Lower leg skin (tissue), 4 donors: Measurements from ENCODE around the gene EVA1A. TPM values are rescaled to one million over a fixed set of nuclear protein-coding genes. Genes with fewer than 3 reads are reported as not detected.

ENCODE experiments used
- DNase-seq, 2 donors: peaks; one replicate each; pipeline ENCODE4 v3.0.0-alpha.2; 2019; ENCODE audit warnings: low spot score in 2 of 2
- H3K4me3 ChIP-seq: fragments of 200-600 bp; sonication (generic); 2 replicates; pipeline ENCODE4 v1.5.1; 2017; ENCODE audit warnings: mild to moderate bottlenecking, low read depth; ENCODE audit not compliant: poor library complexity, severe bottlenecking
- CTCF ChIP-seq, 3 donors: fragments of 450-650 bp; IDR thresholded peaks; one replicate each; pipeline ENCODE4 v1.5.1; 2016; ENCODE audit warnings: antibody characterized with exemption in 3 of 3, mild to moderate bottlenecking in 3 of 3, moderate library complexity in 2 of 3
- POLR2A ChIP-seq, 2 donors: fragments of 450-650 bp; IDR thresholded peaks; one replicate each; pipeline ENCODE4 v1.6.1; 2016 to 2017; ENCODE audit warnings: antibody characterized with exemption in 2 of 2, mild to moderate bottlenecking in 1 of 2, moderate library complexity in 1 of 2
- WGBS, 2 donors: methylation state at CpG; one replicate each; pipeline ENCODE4 v1.1.5; 2018; 5-methylcytosine and 5-hydroxymethylcytosine counted together
- intact Hi-C: fragments of 100-400 bp; cut with DNase I; formaldehyde crosslinking; loops from one replicate; pipeline ENCODE4 v1.15.0; 2023; ENCODE audit warnings: low total_unique reads
- total RNA-seq, 4 donors: library from RNA; depleted of rRNA; stranded (reverse); fragments of >200 nt; gene quantifications; one replicate each; pipeline ENCODE4 v1.1.0, GENCODE V29; 2016

The EVA1A gene
- total RNA-seq, 4 donors from 2014 or later = 6.6 to 12.9 (median 9.1) TPM

DNA sequence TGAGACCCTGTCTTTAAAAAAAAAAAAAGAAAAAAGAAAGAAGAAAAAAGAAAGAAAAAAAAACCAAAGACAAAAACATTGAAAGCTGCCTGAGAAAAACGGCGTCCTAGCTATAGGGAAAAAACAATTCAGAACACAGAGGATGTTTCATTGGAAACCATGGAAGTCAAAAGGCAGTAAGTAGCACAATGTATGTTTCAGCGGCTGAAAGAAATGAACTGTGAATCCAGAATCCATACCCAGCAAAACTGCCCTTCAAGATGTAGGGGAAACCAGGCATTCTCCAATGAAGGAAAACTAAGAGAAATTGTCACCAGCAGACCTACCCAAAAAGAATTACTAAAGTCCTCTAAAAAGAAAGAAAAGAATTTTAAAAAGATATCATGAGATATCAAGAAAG lies 27.6 kb downstream of the EVA1A start:
- WGBS, 2 donors = 84 to 92% methylated on average over 3 of the region's 3 CpGs
- TF ChIP-seq POLR2A (IDR thresholded peaks at IDR 0.05) (no peak), CTCF (IDR thresholded peaks at IDR 0.05) (no peak)
- DNase-seq = no peak
- no peak overlapping the region for H3K4me3 ChIP-seq
- intact Hi-C loops = no loop called here

- DNase-seq = no peak
Observed at GRCh38 chr2:75532488-75532887, 28.3 kb downstream of the EVA1A start.

DNA sequence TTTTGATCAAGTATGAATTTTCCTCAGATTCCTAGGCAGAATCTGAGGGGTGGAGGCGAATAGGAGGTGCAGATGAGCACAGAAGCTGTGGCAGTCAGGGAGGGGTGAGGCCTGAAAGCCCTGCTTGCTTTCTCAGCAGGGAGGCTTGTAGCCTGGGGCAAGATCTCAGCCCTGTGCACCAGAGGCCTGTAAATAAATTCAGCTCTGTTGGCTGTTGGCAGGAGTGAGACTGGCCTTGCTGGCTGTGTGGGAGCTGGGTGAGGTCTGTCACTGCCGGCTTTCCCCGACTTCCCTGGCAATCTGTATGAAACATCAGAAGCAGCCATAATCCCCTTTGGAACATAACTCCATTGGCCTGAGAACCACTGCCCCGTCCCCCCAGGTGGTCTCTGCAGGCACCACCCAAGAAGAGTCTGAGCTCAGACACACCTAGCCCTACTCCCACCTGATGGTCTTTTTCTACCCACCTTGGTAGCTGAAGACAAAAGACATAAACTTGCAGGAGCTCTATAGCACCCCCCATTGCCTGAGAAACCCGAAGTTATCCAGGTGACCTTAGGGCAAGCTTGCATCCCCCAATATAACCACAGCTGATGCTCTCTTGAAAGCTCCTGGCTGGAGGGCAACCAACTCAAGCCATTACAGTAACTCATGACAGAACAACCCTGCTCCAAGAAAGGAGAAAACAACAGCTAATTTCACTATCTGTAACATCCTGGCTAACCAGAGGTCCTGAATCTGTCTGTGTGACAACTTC lies 32.3 kb downstream of the EVA1A start:
- TF ChIP-seq POLR2A (IDR thresholded peaks at IDR 0.05) = no peak
- no peak for TF ChIP-seq CTCF (IDR thresholded peaks at IDR 0.05)
- 54 to 57% methylated on average over 5 of the region's 5 CpGs for WGBS, 2 donors
- intact Hi-C loops = no loop called here
- DNase-seq = no peak
- H3K4me3 ChIP-seq = no peak overlapping the region

More at GRCh38 chr2:75532488-75532887, 28.3 kb downstream of the EVA1A start:
- H3K4me3 ChIP-seq = no peak overlapping the region
- 52 to 53% methylated on average over 1 of the region's 1 CpG for WGBS, 2 donors
- intact Hi-C loops = no loop called here
- TF ChIP-seq POLR2A (IDR thresholded peaks at IDR 0.05) = no peak
- TF ChIP-seq CTCF (IDR thresholded peaks at IDR 0.05) = no peak

DNA sequence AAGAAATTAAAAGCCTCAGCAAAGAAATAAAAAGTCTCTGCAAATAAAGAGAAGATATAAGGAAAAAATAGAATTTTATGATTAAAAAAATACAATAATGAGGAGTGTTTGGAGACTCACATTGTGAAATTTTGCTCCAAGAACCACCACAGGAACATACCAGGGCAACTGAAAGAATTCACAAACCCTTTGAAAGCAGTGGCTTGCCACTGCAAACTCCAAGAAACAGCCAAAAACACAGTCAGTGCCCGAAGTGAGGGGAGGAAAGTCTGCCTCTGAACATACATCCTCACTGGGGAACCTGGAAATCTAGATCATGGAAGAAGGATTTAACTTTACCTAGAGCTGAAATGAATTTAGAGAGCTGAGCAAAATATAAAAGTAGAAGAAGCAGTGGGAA lies 33.1 kb downstream of the EVA1A start:
- DNase-seq = no peak
- 83 to 87% methylated on average over 1 of the region's 1 CpG for WGBS, 2 donors
- TF ChIP-seq CTCF (IDR thresholded peaks at IDR 0.05) (no peak), POLR2A (IDR thresholded peaks at IDR 0.05) (no peak)
- intact Hi-C loops = no loop called here
- no peak overlapping the region for H3K4me3 ChIP-seq

- DNase-seq = no peak
- intact Hi-C loops = no loop called here
- TF ChIP-seq CTCF (IDR thresholded peaks at IDR 0.05) (no peak), POLR2A (IDR thresholded peaks at IDR 0.05) (no peak)
- H3K4me3 ChIP-seq = no peak overlapping the region
Observed at GRCh38 chr2:75526842-75527241, 33.9 kb downstream of the EVA1A start.
